Neural cell (in vitro differentiated cells): ENCODE measurements around the gene MYLK3. TPM values are rescaled to one million over a fixed set of nuclear protein-coding genes. Genes with fewer than 3 reads are reported as not detected.

Experiments
- H2AFZ ChIP-seq: fragments of 200-600, 300-800 bp; sonication (generic), shearing (Covaris generic); 2 replicates; pipeline ENCODE4 v1.6.0; 2014; ENCODE audit warnings: low read depth, mild to moderate bottlenecking, antibody characterized with exemption, low read length, moderate library complexity
- H3F3A ChIP-seq: fragments of 200-600 bp; shearing (Covaris generic); 2 replicates; pipeline ENCODE4 v1.6.1; 2016; ENCODE audit warnings: mild to moderate bottlenecking, moderate library complexity, mixed read lengths, antibody characterized with exemption, low read length; ENCODE audit not compliant: insufficient read depth, poor library complexity, severe bottlenecking
- H3K27ac ChIP-seq: fragments of 200-600, 300-800 bp; sonication (generic), shearing (Covaris generic); 2 replicates; pipeline ENCODE4 v1.5.1; 2014; ENCODE audit warnings: mild to moderate bottlenecking, low read length, moderate library complexity
- H3K27me3 ChIP-seq: fragments of 300-800, 200-600 bp; sonication (generic), shearing (Covaris generic); 2 replicates; pipeline ENCODE4 v1.6.0; 2014; ENCODE audit warnings: mild to moderate bottlenecking, low read depth, low read length, moderate library complexity; ENCODE audit not compliant: insufficient read depth
- H3K36me3 ChIP-seq: fragments of 300-800, 200-600 bp; sonication (generic), shearing (Covaris generic); 2 replicates; pipeline ENCODE4 v1.5.1; 2014; ENCODE audit warnings: mild to moderate bottlenecking, antibody characterized with exemption, low read length, moderate library complexity; ENCODE audit not compliant: insufficient read depth
- H3K4me2 ChIP-seq: fragments of 300-800, 200-600 bp; sonication (generic), shearing (Covaris generic); 2 replicates; pipeline ENCODE4 v1.6.0; 2014; ENCODE audit warnings: mild to moderate bottlenecking, low read length
- H3K4me3 ChIP-seq: fragments of 300-800, 200-600 bp; sonication (generic), shearing (Covaris generic); 2 replicates; pipeline ENCODE4 v1.5.1; 2014; ENCODE audit warnings: mild to moderate bottlenecking, low read length, moderate library complexity
- H3K79me2 ChIP-seq: fragments of 200-600 bp; shearing (Covaris generic); replicated peaks from 2 replicates; pipeline ENCODE4 v1.6.0; 2014; ENCODE audit warnings: mild to moderate bottlenecking, low read length, moderate library complexity; ENCODE audit not compliant: insufficient read depth
- H3K9ac ChIP-seq: fragments of 300-800, 200-600 bp; sonication (generic), shearing (Covaris generic); 2 replicates; pipeline ENCODE4 v1.6.1; 2016; ENCODE audit warnings: mild to moderate bottlenecking, low read length, mixed read lengths
- H3K9me2 ChIP-seq: fragments of 200-600 bp; shearing (Covaris generic); 2 replicates; pipeline ENCODE4 v1.6.1; 2016; ENCODE audit warnings: mild to moderate bottlenecking, low read length, mixed read lengths; ENCODE audit not compliant: insufficient read depth
- H3K9me3 ChIP-seq: fragments of 200-600, 300-800 bp; sonication (generic), shearing (Covaris generic); 2 replicates; pipeline ENCODE4 v1.6.1; 2016; ENCODE audit warnings: mild to moderate bottlenecking, mixed run types, low read length, moderate library complexity, mixed read lengths
- H4K20me1 ChIP-seq: fragments of 200-600 bp; shearing (Covaris generic); 2 replicates; pipeline ENCODE4 v1.6.1; 2016; ENCODE audit warnings: mild to moderate bottlenecking, mixed run types; ENCODE audit not compliant: insufficient read depth
- CTCF ChIP-seq: fragments of 450-650 bp; IDR thresholded peaks from 2 replicates; pipeline ENCODE4 v1.5.1; 2014; ENCODE audit warnings: antibody characterized with exemption, mild to moderate bottlenecking, moderate library complexity; ENCODE audit not compliant: poor library complexity, severe bottlenecking
- EP300 ChIP-seq: fragments of 450-650 bp; conservative IDR thresholded peaks from 2 replicates; pipeline ENCODE4 v1.6.1; 2014; ENCODE audit warnings: antibody characterized with exemption, mild to moderate bottlenecking, moderate library complexity; ENCODE audit not compliant: poor library complexity, severe bottlenecking
- EZH2 ChIP-seq: fragments of 200-600, 300-800 bp; shearing (Covaris generic), sonication (generic); IDR thresholded peaks from 2 replicates; pipeline ENCODE4 v1.6.1; 2014; ENCODE audit warnings: antibody characterized with exemption, low read length, borderline replicate concordance, mild to moderate bottlenecking; ENCODE audit not compliant: insufficient read depth, poor library complexity, severe bottlenecking
- MXI1 ChIP-seq: fragments of 450-650 bp; conservative IDR thresholded peaks from 2 replicates; pipeline ENCODE4 v1.6.1; 2014; ENCODE audit warnings: antibody characterized with exemption, mild to moderate bottlenecking; ENCODE audit not compliant: poor library complexity, severe bottlenecking
- POLR2AphosphoS5 ChIP-seq: IDR thresholded peaks from 2 replicates; pipeline ENCODE4 v1.6.1; 2012
- RAD21 ChIP-seq: fragments of 450-650 bp; conservative IDR thresholded peaks from 2 replicates; pipeline ENCODE4 v1.6.1; 2014; ENCODE audit warnings: antibody characterized with exemption, mild to moderate bottlenecking, moderate library complexity
- REST ChIP-seq: IDR thresholded peaks from 2 replicates; pipeline ENCODE4 v1.6.1; 2012; ENCODE audit warnings: borderline replicate concordance
- SMC3 ChIP-seq: fragments of 450-650 bp; conservative IDR thresholded peaks from 2 replicates; pipeline ENCODE4 v1.6.1; 2014; ENCODE audit warnings: antibody characterized with exemption, mild to moderate bottlenecking, moderate library complexity; ENCODE audit not compliant: poor library complexity
- TAF1 ChIP-seq: IDR thresholded peaks from 2 replicates; pipeline ENCODE4 v1.6.1; 2012; ENCODE audit warnings: low read depth
- polyA plus RNA-seq: library from polyadenylated mRNA; depleted of rRNA; stranded (reverse); fragments of >200 nt; gene quantifications from 2 replicates; pipeline ENCODE4 v1.2.3, GENCODE V29; 2014

Gene MYLK3
- polyA plus RNA-seq, 1 donor from 2014 or later, result 0.07 TPM

GRCh38 chr16:46700048-46700447 is 48.1 kb downstream of the MYLK3 start (continued):
- no peak for TF ChIP-seq MXI1
- TF ChIP-seq SMC3, result no peak

GRCh38 chr16:46696957-46697356 is 51.2 kb downstream of the MYLK3 start:
- no peak overlapping the region for H3K4me2 ChIP-seq
- no peak overlapping the region for H2AFZ ChIP-seq
- no peak overlapping the region for H3K4me3 ChIP-seq
- no peaks in the 10 kb centered on the region for H3K27me3 ChIP-seq
- H4K20me1 ChIP-seq, result no peaks in the 10 kb centered on the region
- no peaks in the 10 kb centered on the region for H3K9me3 ChIP-seq
- H3F3A ChIP-seq, result no peaks in the 10 kb centered on the region
- no peaks in the 10 kb centered on the region for H3K36me3 ChIP-seq
- H3K79me2 ChIP-seq, result peaks cover 14% of the 10 kb centered on the region
- no peak for TF ChIP-seq POLR2AphosphoS5
- H3K9me2 ChIP-seq, result no peaks in the 10 kb centered on the region
- no peak overlapping the region for H3K9ac ChIP-seq
- H3K27ac ChIP-seq, result no peak overlapping the region

- H3K27ac ChIP-seq, result no peak overlapping the region
- no peaks in the 10 kb centered on the region for H3K9me2 ChIP-seq
- H3K36me3 ChIP-seq, result no peaks in the 10 kb centered on the region
- no peak overlapping the region for H3K4me2 ChIP-seq
- no peak overlapping the region for H3K4me3 ChIP-seq
- no peaks in the 10 kb centered on the region for H3K9me3 ChIP-seq
- no peaks in the 10 kb centered on the region for H4K20me1 ChIP-seq
- H3K27me3 ChIP-seq, result no peaks in the 10 kb centered on the region
- no peak overlapping the region for H2AFZ ChIP-seq
- H3K9ac ChIP-seq, result no peak overlapping the region
- peaks cover 20% of the 10 kb centered on the region for H3K79me2 ChIP-seq
- no peak for TF ChIP-seq SMC3
- no peak for TF ChIP-seq EP300
- TF ChIP-seq MXI1, result no peak
- TF ChIP-seq EZH2, result no peak
- TF ChIP-seq REST, result no peak
- no peak for TF ChIP-seq RAD21
- H3F3A ChIP-seq, result no peaks in the 10 kb centered on the region
These were observed 52.2 kb downstream of the MYLK3 start for GRCh38 chr16:46695937-46696336.

- Histone ChIP-seq H3K36me3 (no peaks in the 10 kb centered on the region), H3K9me2 (no peaks in the 10 kb centered on the region), H3K27me3 (no peaks in the 10 kb centered on the region), H3K9ac (no peak overlapping the region), H3K4me3 (no peak overlapping the region), H3F3A (no peaks in the 10 kb centered on the region), H3K27ac (no peak overlapping the region), H4K20me1 (no peaks in the 10 kb centered on the region), H2AFZ (no peak overlapping the region), H3K4me2 (no peak overlapping the region), H3K79me2 (peaks cover 20% of the 10 kb centered on the region), H3K9me3 (no peaks in the 10 kb centered on the region)
- TF ChIP-seq EP300, result no peak
- TF ChIP-seq SMC3, result no peak
- TF ChIP-seq TAF1, result no peak
- no peak for TF ChIP-seq EZH2
- no peak for TF ChIP-seq REST
- TF ChIP-seq MXI1, result no peak
- TF ChIP-seq CTCF, result no peak
- no peak for TF ChIP-seq RAD21
- TF ChIP-seq POLR2AphosphoS5, result no peak
These were observed 54.5 kb downstream of the MYLK3 start for GRCh38 chr16:46693598-46693997.
